Dendritic cell treated with granulocyte-macrophage colony-stimulating factor and Interleukin-4, amounts not matched to agents 40 ng/mL and 50 ng/mL, for 4 days (primary cell): Measurements from ENCODE around the gene PTPRN2.

Experiments
- H3K27ac Mint-ChIP-seq: one replicate; pipeline ENCODE4 v1.8.0; 2022; ENCODE audit warnings: mild to moderate bottlenecking, mixed read lengths
- H3K27me3 Mint-ChIP-seq: one replicate; pipeline ENCODE4 v1.8.0; 2022; ENCODE audit warnings: mild to moderate bottlenecking, mixed read lengths
- H3K36me3 Mint-ChIP-seq: one replicate; pipeline ENCODE4 v1.8.0; 2022; ENCODE audit warnings: low read depth, mixed read lengths
- H3K4me1 Mint-ChIP-seq: one replicate; pipeline ENCODE4 v1.8.0; 2022; ENCODE audit warnings: low read depth, mixed read lengths
- H3K4me3 Mint-ChIP-seq: one replicate; pipeline ENCODE4 v1.8.0; 2022; ENCODE audit warnings: mild to moderate bottlenecking, moderate library complexity, mixed read lengths
- H3K9me3 Mint-ChIP-seq: one replicate; pipeline ENCODE4 v1.8.0; 2022; ENCODE audit warnings: mixed read lengths
- intact Hi-C: fragments of 100-400 bp; cut with micrococcal nuclease; formaldehyde crosslinking; loops from one replicate; pipeline ENCODE4 v1.15.0; 2022

PTPRN2 gene

GRCh38 chr7:158506626-158507025, 81.0 kb downstream of the PTPRN2 start:
- intact Hi-C loops, result no loop called here
- H3K9me3 Mint-ChIP-seq, result peaks cover 21% of the 10 kb centered on the region
- no peaks in the 10 kb centered on the region for H3K36me3 Mint-ChIP-seq
- H3K4me3 Mint-ChIP-seq, result no peak overlapping the region
- H3K27me3 Mint-ChIP-seq, result peaks cover 16% of the 10 kb centered on the region
- H3K27ac Mint-ChIP-seq, result no peak overlapping the region
- peaks cover 10% of the 10 kb centered on the region for H3K4me1 Mint-ChIP-seq

- Mint-ChIP-seq H3K4me1 (peaks cover 10% of the 10 kb centered on the region), H3K9me3 (peaks cover 14% of the 10 kb centered on the region), H3K27ac (no peak overlapping the region), H3K27me3 (peaks cover 18% of the 10 kb centered on the region), H3K4me3 (no peak overlapping the region), H3K36me3 (no peaks in the 10 kb centered on the region)
- intact Hi-C loops, result no loop called here
Measured at GRCh38 chr7:158505683-158506082, 81.9 kb downstream of the PTPRN2 start.

- H3K36me3 Mint-ChIP-seq, result no peaks in the 10 kb centered on the region
- no peak overlapping the region for H3K27ac Mint-ChIP-seq
- no peak overlapping the region for H3K4me3 Mint-ChIP-seq
- peaks cover 15% of the 10 kb centered on the region for H3K4me1 Mint-ChIP-seq
- intact Hi-C loops, result no loop called here
- H3K27me3 Mint-ChIP-seq, result peaks cover 15% of the 10 kb centered on the region
- H3K9me3 Mint-ChIP-seq, result peaks cover 14% of the 10 kb centered on the region
Measured at GRCh38 chr7:158502068-158502750, 85.4 kb downstream of the PTPRN2 start.

- intact Hi-C loops, result no loop called here
- no peak overlapping the region for H3K4me3 Mint-ChIP-seq
- peaks cover 14% of the 10 kb centered on the region for H3K9me3 Mint-ChIP-seq
- no peak overlapping the region for H3K27ac Mint-ChIP-seq
- peaks cover 15% of the 10 kb centered on the region for H3K4me1 Mint-ChIP-seq
- peaks cover 15% of the 10 kb centered on the region for H3K27me3 Mint-ChIP-seq
- H3K36me3 Mint-ChIP-seq, result no peaks in the 10 kb centered on the region
Measured at GRCh38 chr7:158501393-158502067, 86.1 kb downstream of the PTPRN2 start.

GRCh38 chr7:158500651-158501052, 87.0 kb downstream of the PTPRN2 start:
- peaks cover 6% of the 10 kb centered on the region for H3K9me3 Mint-ChIP-seq
- no peaks in the 10 kb centered on the region for H3K36me3 Mint-ChIP-seq
- H3K27ac Mint-ChIP-seq, result no peak overlapping the region
- intact Hi-C loops, result no loop called here
- H3K4me3 Mint-ChIP-seq, result no peak overlapping the region
- peaks cover 17% of the 10 kb centered on the region for H3K4me1 Mint-ChIP-seq
- peaks cover 19% of the 10 kb centered on the region for H3K27me3 Mint-ChIP-seq

GRCh38 chr7:158499082-158499455, 88.6 kb downstream of the PTPRN2 start:
- Mint-ChIP-seq H3K4me1 (peaks cover 20% of the 10 kb centered on the region), H3K36me3 (no peaks in the 10 kb centered on the region), H3K4me3 (no peak overlapping the region), H3K9me3 (no peaks in the 10 kb centered on the region), H3K27ac (no peak overlapping the region), H3K27me3 (peaks cover 32% of the 10 kb centered on the region)
- intact Hi-C loops, result no loop called here

- intact Hi-C loops, result no loop called here
Measured at GRCh38 chr7:158498443-158499081, 89.1 kb downstream of the PTPRN2 start.

GRCh38 chr7:158497627-158498026, 90.0 kb downstream of the PTPRN2 start:
- Mint-ChIP-seq H3K4me1 (peaks cover 20% of the 10 kb centered on the region), H3K36me3 (no peaks in the 10 kb centered on the region), H3K27ac (no peak overlapping the region), H3K27me3 (peaks cover 31% of the 10 kb centered on the region), H3K4me3 (no peak overlapping the region), H3K9me3 (no peaks in the 10 kb centered on the region)
- intact Hi-C loops, result no loop called here

More at GRCh38 chr7:158498443-158499081, 89.1 kb downstream of the PTPRN2 start:
- Mint-ChIP-seq H3K36me3 (no peaks in the 10 kb centered on the region), H3K4me3 (no peak overlapping the region), H3K9me3 (no peaks in the 10 kb centered on the region), H3K4me1 (peaks cover 20% of the 10 kb centered on the region), H3K27ac (no peak overlapping the region), H3K27me3 (peaks cover 34% of the 10 kb centered on the region)

- Mint-ChIP-seq H3K36me3 (no peaks in the 10 kb centered on the region), H3K27me3 (peaks cover 23% of the 10 kb centered on the region), H3K4me3 (no peak overlapping the region), H3K4me1 (peaks cover 20% of the 10 kb centered on the region), H3K27ac (no peak overlapping the region), H3K9me3 (no peaks in the 10 kb centered on the region)
- intact Hi-C loops, result no loop called here
Measured at GRCh38 chr7:158495786-158496185, 91.8 kb downstream of the PTPRN2 start.

- Mint-ChIP-seq H3K4me3 (no peak overlapping the region), H3K4me1 (peaks cover 20% of the 10 kb centered on the region), H3K27ac (no peak overlapping the region), H3K9me3 (no peaks in the 10 kb centered on the region), H3K36me3 (no peaks in the 10 kb centered on the region), H3K27me3 (peaks cover 19% of the 10 kb centered on the region)
- intact Hi-C loops, result no loop called here
Measured at GRCh38 chr7:158495216-158495615, 92.4 kb downstream of the PTPRN2 start.

- intact Hi-C loops, result no loop called here
- no peak overlapping the region for H3K27ac Mint-ChIP-seq
Measured at GRCh38 chr7:158494643-158495042, 93.0 kb downstream of the PTPRN2 start.

GRCh38 chr7:158494162-158494586, 93.4 kb downstream of the PTPRN2 start:
- H3K27ac Mint-ChIP-seq, result no peak overlapping the region
- H3K4me1 Mint-ChIP-seq, result peaks cover 20% of the 10 kb centered on the region
- H3K27me3 Mint-ChIP-seq, result peaks cover 19% of the 10 kb centered on the region
- H3K9me3 Mint-ChIP-seq, result no peaks in the 10 kb centered on the region
- H3K36me3 Mint-ChIP-seq, result no peaks in the 10 kb centered on the region
- no peak overlapping the region for H3K4me3 Mint-ChIP-seq
- intact Hi-C loops, result no loop called here

More at GRCh38 chr7:158494643-158495042, 93.0 kb downstream of the PTPRN2 start:
- H3K36me3 Mint-ChIP-seq, result no peaks in the 10 kb centered on the region
- H3K4me3 Mint-ChIP-seq, result no peak overlapping the region
- peaks cover 20% of the 10 kb centered on the region for H3K4me1 Mint-ChIP-seq
- no peaks in the 10 kb centered on the region for H3K9me3 Mint-ChIP-seq
- H3K27me3 Mint-ChIP-seq, result peaks cover 19% of the 10 kb centered on the region

- H3K36me3 Mint-ChIP-seq, result no peaks in the 10 kb centered on the region
- H3K4me1 Mint-ChIP-seq, result peaks cover 7% of the 10 kb centered on the region
- no peaks in the 10 kb centered on the region for H3K9me3 Mint-ChIP-seq
- no peak overlapping the region for H3K4me3 Mint-ChIP-seq
- peaks cover 19% of the 10 kb centered on the region for H3K27me3 Mint-ChIP-seq
- no peak overlapping the region for H3K27ac Mint-ChIP-seq
- intact Hi-C loops, result no loop called here
Measured at GRCh38 chr7:158492367-158492764, 95.3 kb downstream of the PTPRN2 start.

- Mint-ChIP-seq H3K4me3 (no peak overlapping the region), H3K4me1 (peaks cover 5% of the 10 kb centered on the region), H3K9me3 (no peaks in the 10 kb centered on the region), H3K36me3 (no peaks in the 10 kb centered on the region), H3K27ac (no peak overlapping the region), H3K27me3 (peaks cover 19% of the 10 kb centered on the region)
- intact Hi-C loops, result no loop called here
Measured at GRCh38 chr7:158491094-158491493, 96.5 kb downstream of the PTPRN2 start.
